ENCODE measurements around the gene LRBA. TPM values are rescaled to one million over a fixed set of nuclear protein-coding genes. Genes with fewer than 3 reads are reported as not detected.
A peak's percentile ranks its signal among the peaks of the same experiment; 100 is the strongest.
"Not testable (repeated sequence)": the region's sequence is repeated elsewhere in the genome, so short reads cannot be mapped to it uniquely, and the experiment has no call there.

The LRBA gene
- total RNA-seq, 1 donor from 2014 or later, result 52.4 TPM

- DNase-seq, result peak; percentile 20
Observed at GRCh38 chr4:150789864-150790263, 225.2 kb downstream of the LRBA start.

GRCh38 chr4:150784939-150785338, 230.1 kb downstream of the LRBA start:
- no peak for DNase-seq

- DNase-seq, result no peak
Observed at GRCh38 chr4:150784305-150784704, 230.8 kb downstream of the LRBA start.

GRCh38 chr4:150782921-150783320, 232.2 kb downstream of the LRBA start:
- peak; percentile 3 for DNase-seq

- DNase-seq, result peak; percentile 66
Observed at GRCh38 chr4:150782311-150782710, 232.8 kb downstream of the LRBA start.

- DNase-seq, result no peak
Observed at GRCh38 chr4:150781191-150781590, 233.9 kb downstream of the LRBA start.

GRCh38 chr4:150779707-150780106, 235.4 kb downstream of the LRBA start:
- DNase-seq, result no peak

- DNase-seq, result no peak
Observed at GRCh38 chr4:150773729-150774449, 241.2 kb downstream of the LRBA start.

- DNase-seq, result no peak
Observed at GRCh38 chr4:150773032-150773431, 242.1 kb downstream of the LRBA start.

GRCh38 chr4:150771382-150771781, 243.7 kb downstream of the LRBA start:
- no peak for DNase-seq

- no peak for DNase-seq
Observed at GRCh38 chr4:150769845-150770244, 245.2 kb downstream of the LRBA start.

GRCh38 chr4:150769248-150769647, 245.8 kb downstream of the LRBA start:
- peak; percentile 21 for DNase-seq

GRCh38 chr4:150768497-150768896, 246.6 kb downstream of the LRBA start:
- no peak for DNase-seq

GRCh38 chr4:150765216-150765615, 249.9 kb downstream of the LRBA start:
- no peak for DNase-seq

- DNase-seq, result no peak
Observed at GRCh38 chr4:150751648-150752047, 263.4 kb downstream of the LRBA start.

- DNase-seq, result no peak
Observed at GRCh38 chr4:150750824-150751223, 264.3 kb downstream of the LRBA start.

- DNase-seq, result peak; percentile 37
Observed at GRCh38 chr4:150746156-150746555, 268.9 kb downstream of the LRBA start.

- no peak for DNase-seq
Observed at GRCh38 chr4:150744570-150744969, 270.5 kb downstream of the LRBA start.

GRCh38 chr4:150743564-150744342, 271.3 kb downstream of the LRBA start:
- no peak for DNase-seq

GRCh38 chr4:150742930-150743329, 272.2 kb downstream of the LRBA start:
- not testable (repeated sequence) for DNase-seq

- DNase-seq, result no peak
Observed at GRCh38 chr4:150739591-150739990, 275.5 kb downstream of the LRBA start.

- no peak for DNase-seq
Observed at GRCh38 chr4:150725957-150726523, 289.0 kb downstream of the LRBA start.

GRCh38 chr4:150723727-150724411, 291.2 kb downstream of the LRBA start:
- no peak for DNase-seq

Measured in dermis blood vessel endothelial cell (primary cell).